Memory B cell (primary cell): ENCODE results near the gene PCMTD2.
"Not testable (repeated sequence)": the region's sequence is repeated elsewhere in the genome, so short reads cannot be mapped to it uniquely, and the experiment has no call there.

Source experiments
- ATAC-seq: fragments of 150-1000 bp; cut with Tn5 transposase; 2 replicates; pipeline ENCODE4 v1.10.0; 2021; ENCODE audit warnings: low read depth, mild to moderate bottlenecking, moderate library complexity
- DNase-seq, 2 donors: peaks; one replicate each; pipeline ENCODE4 v3.0.0; 2022; ENCODE audit warnings: low spot score in 2 of 2
- H3K27ac Mint-ChIP-seq: one replicate; pipeline ENCODE4 v1.8.0; 2022; ENCODE audit warnings: mild to moderate bottlenecking, moderate library complexity, mixed read lengths
- H3K27me3 Mint-ChIP-seq: one replicate; pipeline ENCODE4 v1.8.0; 2022; ENCODE audit warnings: mixed read lengths
- H3K36me3 Mint-ChIP-seq: one replicate; pipeline ENCODE4 v1.8.0; 2022; ENCODE audit warnings: mild to moderate bottlenecking, mixed read lengths
- H3K4me1 Mint-ChIP-seq: one replicate; pipeline ENCODE4 v1.8.0; 2022; ENCODE audit warnings: mixed read lengths
- H3K4me3 Mint-ChIP-seq: one replicate; pipeline ENCODE4 v1.8.0; 2022; ENCODE audit warnings: mild to moderate bottlenecking, moderate library complexity, mixed read lengths
- H3K9me3 Mint-ChIP-seq: one replicate; pipeline ENCODE4 v1.8.0; 2022; ENCODE audit warnings: mixed read lengths

PCMTD2 gene

GRCh38 chr20:64303086-64303485 is 47.5 kb downstream of the PCMTD2 start:
- H3K4me1 Mint-ChIP-seq, H3K27ac Mint-ChIP-seq, H3K36me3 Mint-ChIP-seq, DNase-seq, ATAC-seq, H3K27me3 Mint-ChIP-seq, H3K9me3 Mint-ChIP-seq, H3K4me3 Mint-ChIP-seq: not testable (repeated sequence)

GRCh38 chr20:64313761-64314160 is 58.2 kb downstream of the PCMTD2 start:
- not testable (repeated sequence) for DNase-seq, H3K36me3 Mint-ChIP-seq, H3K4me1 Mint-ChIP-seq, H3K27ac Mint-ChIP-seq, ATAC-seq, H3K4me3 Mint-ChIP-seq, H3K9me3 Mint-ChIP-seq
- peaks cover 14% of the 10 kb centered on the region for H3K27me3 Mint-ChIP-seq

GRCh38 chr20:64315381-64315780 is 59.8 kb downstream of the PCMTD2 start:
- ATAC-seq, DNase-seq, H3K27ac Mint-ChIP-seq, H3K36me3 Mint-ChIP-seq, H3K4me3 Mint-ChIP-seq, H3K4me1 Mint-ChIP-seq, H3K9me3 Mint-ChIP-seq: not testable (repeated sequence)
- peaks cover 18% of the 10 kb centered on the region for H3K27me3 Mint-ChIP-seq

DNA sequence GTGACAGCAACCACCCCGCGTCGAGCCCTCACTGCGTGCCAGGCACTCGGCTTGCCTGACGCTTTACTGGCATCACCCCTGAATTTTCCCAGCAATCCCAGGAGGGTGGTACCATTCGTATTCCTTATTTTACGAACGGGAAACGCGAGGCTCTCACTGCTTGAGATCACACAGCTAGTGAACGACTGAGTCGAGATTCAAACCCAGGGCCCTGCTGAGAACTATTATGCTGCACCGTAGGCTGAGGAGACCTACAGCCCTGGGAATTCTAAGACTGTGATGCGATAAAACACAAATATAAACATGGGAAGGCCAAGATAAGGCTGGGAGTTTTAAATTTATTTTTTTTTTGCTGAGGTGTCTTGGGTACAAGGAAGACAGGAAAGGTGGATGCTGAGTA is 60.3 kb downstream of the PCMTD2 start:
- not testable (repeated sequence) for ATAC-seq, DNase-seq, H3K27ac Mint-ChIP-seq, H3K4me1 Mint-ChIP-seq, H3K36me3 Mint-ChIP-seq, H3K9me3 Mint-ChIP-seq
- H3K4me3 Mint-ChIP-seq = peak overlapping the region; percentile 37
- H3K27me3 Mint-ChIP-seq = peaks cover 18% of the 10 kb centered on the region

- H3K27ac Mint-ChIP-seq, H3K36me3 Mint-ChIP-seq, DNase-seq, H3K4me3 Mint-ChIP-seq, H3K4me1 Mint-ChIP-seq, H3K9me3 Mint-ChIP-seq: not testable (repeated sequence)
- H3K27me3 Mint-ChIP-seq = peaks cover 18% of the 10 kb centered on the region
- peak; percentile 15 for ATAC-seq
These were observed 61.0 kb downstream of the PCMTD2 start for GRCh38 chr20:64316415-64317083.

GRCh38 chr20:64317331-64317730 is 61.8 kb downstream of the PCMTD2 start:
- not testable (repeated sequence) for H3K36me3 Mint-ChIP-seq, H3K27ac Mint-ChIP-seq, H3K4me3 Mint-ChIP-seq, H3K4me1 Mint-ChIP-seq, DNase-seq, ATAC-seq, H3K9me3 Mint-ChIP-seq
- H3K27me3 Mint-ChIP-seq = peaks cover 18% of the 10 kb centered on the region

GRCh38 chr20:64318056-64318455 is 62.5 kb downstream of the PCMTD2 start:
- H3K27me3 Mint-ChIP-seq = peaks cover 18% of the 10 kb centered on the region
- not testable (repeated sequence) for ATAC-seq, H3K4me3 Mint-ChIP-seq, H3K36me3 Mint-ChIP-seq, H3K4me1 Mint-ChIP-seq, H3K9me3 Mint-ChIP-seq, DNase-seq, H3K27ac Mint-ChIP-seq

- H3K36me3 Mint-ChIP-seq, H3K4me3 Mint-ChIP-seq, ATAC-seq, H3K27ac Mint-ChIP-seq, H3K9me3 Mint-ChIP-seq, DNase-seq, H3K4me1 Mint-ChIP-seq: not testable (repeated sequence)
- peaks cover 24% of the 10 kb centered on the region for H3K27me3 Mint-ChIP-seq
These were observed 66.7 kb downstream of the PCMTD2 start for GRCh38 chr20:64322031-64322789.
